ENCODE results near the gene RNASEH2B. TPM values are rescaled to one million over a fixed set of nuclear protein-coding genes. Genes with fewer than 3 reads are reported as not detected.

The RNASEH2B gene
- total RNA-seq, 1 donor from 2014 or later = 20.0 TPM

DNA sequence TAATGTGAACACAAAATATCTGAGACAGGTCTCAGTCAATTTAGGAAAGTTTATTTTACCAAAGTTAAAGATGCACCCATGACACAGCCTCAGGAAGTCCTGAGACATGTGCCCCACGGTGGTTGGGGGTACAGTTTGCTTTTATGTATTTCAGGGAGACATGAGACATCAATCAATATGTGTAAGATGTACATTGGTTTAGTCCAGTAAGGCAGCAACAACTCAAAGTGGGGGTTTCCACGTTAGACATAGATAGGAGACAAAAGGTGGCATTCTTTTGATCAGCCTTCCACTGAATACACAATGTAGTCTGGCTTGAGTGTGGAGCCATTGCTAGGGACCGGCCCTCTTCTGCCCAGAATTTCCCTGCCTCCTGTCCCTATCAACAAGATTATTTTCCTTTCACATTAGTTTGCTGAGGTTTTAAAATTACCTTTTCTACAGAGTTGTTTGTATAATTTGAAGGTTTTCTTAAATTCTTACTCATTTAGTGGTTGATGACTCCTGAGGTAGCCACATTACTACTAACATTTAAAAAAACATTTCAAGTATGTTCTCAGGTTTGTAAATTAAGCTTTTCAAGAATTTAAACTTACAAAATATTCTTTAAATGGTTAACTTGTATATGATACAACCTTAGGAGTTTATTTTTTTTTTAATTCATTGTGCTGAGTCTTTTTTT, 33.2 kb downstream of the RNASEH2B start:
- no peak for DNase-seq (ENCODE audit: extremely low spot score, unreplicated experiment)
- no peak overlapping the region for H3K27ac Mint-ChIP-seq (ENCODE audit: unreplicated experiment)

DNA sequence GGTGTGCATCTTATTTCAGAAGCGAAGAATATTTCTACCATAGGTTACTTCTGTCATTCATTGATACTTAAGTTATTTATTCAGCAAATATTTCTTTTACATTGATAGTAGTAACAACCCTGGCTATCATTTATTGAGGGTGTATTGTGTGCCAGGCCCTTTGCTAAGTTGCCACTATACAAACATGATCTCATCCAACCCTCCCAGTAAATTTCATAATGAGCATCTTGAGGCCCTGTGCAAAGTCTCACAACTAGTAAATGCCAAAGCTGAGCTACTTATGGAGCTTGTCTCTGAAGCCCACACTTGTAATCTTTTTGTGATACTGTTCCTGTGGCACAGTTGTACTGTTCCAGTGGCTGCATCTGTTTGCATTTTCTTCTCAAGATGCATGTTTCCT, 36.1 kb downstream of the RNASEH2B start:
- no peak overlapping the region for H3K27ac Mint-ChIP-seq (ENCODE audit: unreplicated experiment)

More for the DNA sequence above, 33.2 kb downstream of the RNASEH2B start:
- peaks cover 5% of the 10 kb centered on the region for H3K9me3 Mint-ChIP-seq (ENCODE audit: unreplicated experiment)
- no peaks in the 10 kb centered on the region for H3K27me3 Mint-ChIP-seq (ENCODE audit: unreplicated experiment)
- H3K4me3 Mint-ChIP-seq (ENCODE audit: unreplicated experiment) = no peak overlapping the region
- TF ChIP-seq, protein P1, sequence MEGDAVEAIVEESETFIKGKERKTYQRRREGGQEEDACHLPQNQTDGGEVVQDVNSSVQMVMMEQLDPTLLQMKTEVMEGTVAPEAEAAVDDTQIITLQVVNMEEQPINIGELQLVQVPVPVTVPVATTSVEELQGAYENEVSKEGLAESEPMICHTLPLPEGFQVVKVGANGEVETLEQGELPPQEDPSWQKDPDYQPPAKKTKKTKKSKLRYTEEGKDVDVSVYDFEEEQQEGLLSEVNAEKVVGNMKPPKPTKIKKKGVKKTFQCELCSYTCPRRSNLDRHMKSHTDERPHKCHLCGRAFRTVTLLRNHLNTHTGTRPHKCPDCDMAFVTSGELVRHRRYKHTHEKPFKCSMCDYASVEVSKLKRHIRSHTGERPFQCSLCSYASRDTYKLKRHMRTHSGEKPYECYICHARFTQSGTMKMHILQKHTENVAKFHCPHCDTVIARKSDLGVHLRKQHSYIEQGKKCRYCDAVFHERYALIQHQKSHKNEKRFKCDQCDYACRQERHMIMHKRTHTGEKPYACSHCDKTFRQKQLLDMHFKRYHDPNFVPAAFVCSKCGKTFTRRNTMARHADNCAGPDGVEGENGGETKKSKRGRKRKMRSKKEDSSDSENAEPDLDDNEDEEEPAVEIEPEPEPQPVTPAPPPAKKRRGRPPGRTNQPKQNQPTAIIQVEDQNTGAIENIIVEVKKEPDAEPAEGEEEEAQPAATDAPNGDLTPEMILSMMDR (IDR thresholded peaks at IDR 0.05) = no peak
- peaks cover 3% of the 10 kb centered on the region for H3K4me1 Mint-ChIP-seq (ENCODE audit: unreplicated experiment)
- H3K36me3 Mint-ChIP-seq (ENCODE audit: unreplicated experiment) = peaks cover 9% of the 10 kb centered on the region

DNA sequence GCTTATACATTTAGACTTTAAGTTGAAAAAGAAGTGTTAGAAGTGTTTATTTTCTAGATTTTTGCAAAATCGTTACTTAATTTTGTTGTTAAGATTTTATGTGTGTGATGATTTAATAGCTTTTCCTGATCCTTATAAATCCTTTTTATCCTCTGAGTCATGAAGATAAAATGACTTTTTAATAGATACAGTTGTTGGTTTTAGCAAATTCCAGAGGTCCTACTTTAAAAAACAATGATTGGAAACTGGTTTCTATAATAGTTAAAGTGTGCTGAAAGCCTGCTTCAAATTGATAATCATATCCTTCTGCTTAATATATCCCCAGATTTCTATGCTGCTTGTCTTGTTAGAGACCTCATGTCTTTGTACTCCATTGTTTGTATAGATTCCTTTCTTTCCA, 39.0 kb downstream of the RNASEH2B start:
- peaks cover 5% of the 10 kb centered on the region for H3K4me1 Mint-ChIP-seq (ENCODE audit: unreplicated experiment)
- H3K4me3 Mint-ChIP-seq (ENCODE audit: unreplicated experiment) = no peak overlapping the region
- DNase-seq (ENCODE audit: extremely low spot score, unreplicated experiment) = no peak
- no peaks in the 10 kb centered on the region for H3K27me3 Mint-ChIP-seq (ENCODE audit: unreplicated experiment)
- no peak overlapping the region for H3K27ac Mint-ChIP-seq (ENCODE audit: unreplicated experiment)
- H3K9me3 Mint-ChIP-seq (ENCODE audit: unreplicated experiment) = no peaks in the 10 kb centered on the region
- TF ChIP-seq, protein P1 (IDR thresholded peaks at IDR 0.05) = no peak
- H3K36me3 Mint-ChIP-seq (ENCODE audit: unreplicated experiment) = peaks cover 19% of the 10 kb centered on the region

More for the DNA sequence above, 36.1 kb downstream of the RNASEH2B start:
- Mint-ChIP-seq H3K4me1 (ENCODE audit: unreplicated experiment) (peaks cover 5% of the 10 kb centered on the region), H3K36me3 (ENCODE audit: unreplicated experiment) (peaks cover 18% of the 10 kb centered on the region), H3K9me3 (ENCODE audit: unreplicated experiment) (no peaks in the 10 kb centered on the region), H3K27me3 (ENCODE audit: unreplicated experiment) (no peaks in the 10 kb centered on the region), H3K4me3 (ENCODE audit: unreplicated experiment) (no peak overlapping the region)
- TF ChIP-seq, protein P1 (IDR thresholded peaks at IDR 0.05) = no peak
- no peak for DNase-seq (ENCODE audit: extremely low spot score, unreplicated experiment)

DNA sequence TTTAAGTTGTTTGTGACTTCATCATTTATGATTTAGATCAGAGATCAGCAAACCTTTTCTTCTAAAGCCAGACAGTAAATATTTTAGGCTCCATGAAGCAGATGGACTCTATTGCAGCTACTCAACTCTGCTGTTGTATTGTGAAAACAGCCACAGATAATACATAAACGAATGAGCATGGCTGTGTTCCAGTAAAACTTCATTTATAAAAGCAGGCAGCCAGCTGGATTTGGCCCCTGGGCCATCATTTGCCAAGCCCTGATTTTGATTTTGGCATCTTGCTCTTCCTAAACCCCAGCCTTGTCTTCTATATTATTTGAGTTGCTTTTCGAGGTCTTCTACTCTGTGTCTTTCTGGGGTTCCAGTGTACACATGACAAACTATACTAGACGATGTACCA, 41.3 kb downstream of the RNASEH2B start:
- Mint-ChIP-seq H3K4me3 (ENCODE audit: unreplicated experiment) (no peak overlapping the region), H3K9me3 (ENCODE audit: unreplicated experiment) (no peaks in the 10 kb centered on the region), H3K4me1 (ENCODE audit: unreplicated experiment) (peaks cover 5% of the 10 kb centered on the region), H3K27ac (ENCODE audit: unreplicated experiment) (no peak overlapping the region), H3K27me3 (ENCODE audit: unreplicated experiment) (no peaks in the 10 kb centered on the region), H3K36me3 (ENCODE audit: unreplicated experiment) (peaks cover 15% of the 10 kb centered on the region)
- TF ChIP-seq, protein P1 (IDR thresholded peaks at IDR 0.05) = no peak
- DNase-seq (ENCODE audit: extremely low spot score, unreplicated experiment) = no peak

DNA sequence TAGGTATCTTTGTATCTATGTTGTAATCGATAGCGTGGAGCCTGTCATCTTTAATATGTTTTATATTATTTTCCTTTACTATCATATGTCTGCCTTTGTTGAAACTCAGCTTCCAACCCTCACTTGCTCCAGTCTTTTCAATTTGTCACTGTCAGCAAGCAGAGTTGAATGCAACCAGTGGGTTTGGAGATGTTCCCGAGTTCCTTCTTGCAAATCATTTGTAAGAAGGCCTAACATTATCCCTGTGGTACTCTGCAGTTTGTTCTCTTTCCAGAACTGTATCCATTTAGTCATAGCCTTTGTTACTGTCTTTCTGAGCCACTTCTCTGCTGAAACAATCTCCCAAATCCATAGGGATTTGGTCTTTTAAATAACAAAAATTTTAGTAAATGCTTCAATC, 41.8 kb downstream of the RNASEH2B start:
- peaks cover 18% of the 10 kb centered on the region for H3K36me3 Mint-ChIP-seq (ENCODE audit: unreplicated experiment)
- peaks cover 3% of the 10 kb centered on the region for H3K4me1 Mint-ChIP-seq (ENCODE audit: unreplicated experiment)
- TF ChIP-seq, protein P1 (IDR thresholded peaks at IDR 0.05) = no peak
- H3K9me3 Mint-ChIP-seq (ENCODE audit: unreplicated experiment) = no peaks in the 10 kb centered on the region
- H3K4me3 Mint-ChIP-seq (ENCODE audit: unreplicated experiment) = no peak overlapping the region
- H3K27ac Mint-ChIP-seq (ENCODE audit: unreplicated experiment) = no peak overlapping the region
- no peaks in the 10 kb centered on the region for H3K27me3 Mint-ChIP-seq (ENCODE audit: unreplicated experiment)
- DNase-seq (ENCODE audit: extremely low spot score, unreplicated experiment) = no peak
